HepG2 (cell line): ENCODE results near the gene FBXO10. TPM values are rescaled to one million over a fixed set of nuclear protein-coding genes. Genes with fewer than 3 reads are reported as not detected.
A peak's percentile ranks its signal among the peaks of the same experiment; 100 is the strongest.

Experiments used
- ATAC-seq: fragments of 200-7000 bp; cut with Tn5 transposase; 3 replicates; pipeline ENCODE4 v1.9.1; 2020; ENCODE audit warnings: mild to moderate bottlenecking, moderate library complexity
- BruUV-seq: library from RNA; stranded (reverse); fragments of 400-500 nt; replicated peaks from 2 replicates; lab custom pipeline; 2021; lab: Mats Ljungman, UMichigan
- CTCF ChIA-PET: fragments of 300-600 bp; formaldehyde crosslinking; extraction: SDS; loops from one replicate; lab custom pipeline; 2021; ENCODE audit warnings: low total read pairs, inconsistent platforms, low intra/inter-chr PET ratio; lab: Yijun Ruan, JAX
- POLR2A ChIA-PET: fragments of 350-600 bp; sonication (Branson Sonifier 250); formaldehyde crosslinking; loops from one replicate; lab custom pipeline; 2020; ENCODE audit warnings: antibody characterized with exemption, inconsistent platforms; lab: Yijun Ruan, JAX
- DNase-seq: peaks from one replicate; pipeline ENCODE4 v3.0.0-alpha.2; 2015; ENCODE audit warnings: low spot score
- FAIRE-seq: peaks from 3 replicates; lab custom pipeline; 2011; peaks lifted over from hg19 to GRCh38; lab: Jason Lieb, UNC
- H2AFZ ChIP-seq: one replicate; pipeline ENCODE4 v1.6.1; 2011; ENCODE audit warnings: low read length, inconsistent platforms
- H3K27ac ChIP-seq: fragments of 300-600 bp; 3 replicates; pipeline ENCODE4 v1.8.0; 2011; ENCODE audit warnings: mixed run types, mild to moderate bottlenecking, mixed read lengths, low read length, inconsistent platforms; ENCODE audit not compliant: insufficient read depth; ENCODE audit errors: extremely low read length
- H3K27me3 ChIP-seq, 2 experiments: fragments of 200-600 bp in 1 of 2; 2 replicates in 1 of 2; 3 replicates in 1 of 2; pipeline versions ENCODE4 v1.6.0 to v1.8.0; 2011; ENCODE audit warnings: low read length in 2 of 2, mild to moderate bottlenecking in 2 of 2, moderate library complexity in 2 of 2, inconsistent platforms in 1 of 2; ENCODE audit not compliant: insufficient read depth in 2 of 2, control insufficient read depth in 1 of 2
- H3K36me3 ChIP-seq, 2 experiments: fragments of 200-600 bp in 1 of 2; replicated peaks in 1 of 2; 2 replicates in 1 of 2; 3 replicates in 1 of 2; pipeline versions ENCODE4 v1.5.1 to v1.8.0; 2011; ENCODE audit warnings: low read length in 2 of 2, inconsistent platforms in 1 of 2; ENCODE audit not compliant: insufficient read depth in 2 of 2, control insufficient read depth in 1 of 2
- H3K4me1 ChIP-seq: 2 replicates; pipeline ENCODE4 v1.5.1; 2012; ENCODE audit warnings: low read length, inconsistent platforms; ENCODE audit not compliant: insufficient read depth
- H3K4me2 ChIP-seq: 2 replicates; pipeline ENCODE4 v1.6.0; 2011; ENCODE audit warnings: low read depth, low read length, inconsistent platforms
- H3K4me3 ChIP-seq, 3 experiments: fragments of 200-600 bp in 1 of 3; sonication (generic), shearing (Covaris generic) in 1 of 3; replicated peaks in 1 of 3; 2 replicates each; pipeline ENCODE4 v1.5.1; 2011 to 2016; ENCODE audit warnings: low read length in 3 of 3, inconsistent platforms in 2 of 3, low read depth in 2 of 3, mild to moderate bottlenecking in 2 of 3, control low read depth in 1 of 3, mixed read lengths in 1 of 3; ENCODE audit not compliant: insufficient read depth in 1 of 3
- H3K79me2 ChIP-seq: one replicate; pipeline ENCODE4 v1.6.1; 2011; ENCODE audit warnings: low read length, inconsistent platforms; ENCODE audit not compliant: insufficient read depth
- H3K9ac ChIP-seq: 2 replicates; pipeline ENCODE4 v1.6.0; 2011; ENCODE audit warnings: mild to moderate bottlenecking, low read depth, low read length, inconsistent platforms; ENCODE audit not compliant: insufficient read depth
- H3K9me3 ChIP-seq: 2 replicates; pipeline ENCODE4 v1.5.1; 2012; ENCODE audit warnings: mild to moderate bottlenecking, low read length
- H4K20me1 ChIP-seq: 2 replicates; pipeline ENCODE4 v1.6.0; 2011; ENCODE audit warnings: inconsistent platforms, mild to moderate bottlenecking, low read length, moderate library complexity; ENCODE audit not compliant: insufficient read depth
- TGIF2 ChIP-seq: IDR thresholded peaks from 2 replicates; pipeline ENCODE4 v1.6.1; 2016; ENCODE audit warnings: control low read depth, missing compliant biosample characterization
- ZKSCAN5 ChIP-seq: sonication (generic); formaldehyde crosslinking; IDR thresholded peaks from 2 replicates; pipeline ENCODE4 v1.5.1; 2020; ENCODE audit warnings: mild to moderate bottlenecking, missing genetic modification reagents
- ZNF747 ChIP-seq: sonication (generic); formaldehyde crosslinking; IDR thresholded peaks from 2 replicates; pipeline ENCODE4 v1.8.1; 2023; ENCODE audit warnings: missing genetic modification reagents, mild to moderate bottlenecking, borderline replicate concordance
- WGBS: methylation state at CpG from one replicate; pipeline ENCODE4 v1.1.6; 2017; ENCODE audit warnings: low lambda C conversion rate; 5-methylcytosine and 5-hydroxymethylcytosine counted together
- in situ Hi-C: cut with HindIII; loops from 2 replicates; pipeline ENCODE4 v1.10.0; 2017; ENCODE audit warnings: low pct_unique_long_range_greater_than_20kb; ENCODE audit not compliant: extremely low pct_ligation_motif_present
- intact Hi-C: fragments of 100-400 bp; cut with micrococcal nuclease; formaldehyde crosslinking; loops from one replicate; pipeline ENCODE4 v1.10.0; 2022; ENCODE audit not compliant: unreplicated experiment
- polyA plus RNA-seq, 8 experiments: library from polyadenylated mRNA; depleted of rRNA in 3 of 8; stranded (reverse) in 7 of 8; unstranded in 1 of 8; fragments of >200 nt; fragmentation: Illumina TruSeq in 4 of 8; extraction: Trizol in 4 of 8; gene quantifications; 2 replicates each; pipeline versions ENCODE4 v1.2.1 to v1.2.3, GENCODE V29; 2011 to 2016; ENCODE audit warnings: low read depth in 4 of 8, missing spikeins in 1 of 8, mixed read lengths in 1 of 8; ENCODE audit not compliant: insufficient read depth in 1 of 8
- total RNA-seq, 5 experiments: library from RNA; depleted of rRNA; stranded (reverse); fragments of >200 nt; fragmentation: Illumina TruSeq; extraction: Trizol; gene quantifications; 2 replicates each; pipeline ENCODE4 v1.2.3, GENCODE V29; 2016; ENCODE audit warnings: low read depth in 1 of 5
- TF ChIP-seq, protein P1 (sequence below): sonication (generic); formaldehyde crosslinking; IDR thresholded peaks from 2 replicates; pipeline ENCODE4 v1.4.0; 2020; ENCODE audit warnings: missing genetic modification reagents, borderline replicate concordance
- TF ChIP-seq, protein P2 (sequence below): sonication (generic); formaldehyde crosslinking; IDR thresholded peaks from 2 replicates; pipeline ENCODE4 v1.5.0; 2020; ENCODE audit warnings: missing genetic modification reagents

FBXO10 gene
- total and polyA plus RNA-seq, 2 of the 13 experiments (the other 11 are each of a cell fraction or from before 2014, with no cell fraction given): 3.1 to 5.1 TPM

- intact Hi-C loops: no loop called here
- peak overlapping the region in 2 of 3 experiments; percentile 69 to 73; a peak in 3 of 6 replicates for H3K4me3 ChIP-seq
- no peaks in the 10 kb centered on the region for H3K9me3 ChIP-seq
- DNase-seq (no peak), ATAC-seq (no peak), FAIRE-seq (no peak)
- no peaks in the 10 kb centered on the region; a peak in 1 of 5 replicates for H3K36me3 ChIP-seq
- H4K20me1 ChIP-seq: no peaks in the 10 kb centered on the region
- TF ChIP-seq, protein P1, sequence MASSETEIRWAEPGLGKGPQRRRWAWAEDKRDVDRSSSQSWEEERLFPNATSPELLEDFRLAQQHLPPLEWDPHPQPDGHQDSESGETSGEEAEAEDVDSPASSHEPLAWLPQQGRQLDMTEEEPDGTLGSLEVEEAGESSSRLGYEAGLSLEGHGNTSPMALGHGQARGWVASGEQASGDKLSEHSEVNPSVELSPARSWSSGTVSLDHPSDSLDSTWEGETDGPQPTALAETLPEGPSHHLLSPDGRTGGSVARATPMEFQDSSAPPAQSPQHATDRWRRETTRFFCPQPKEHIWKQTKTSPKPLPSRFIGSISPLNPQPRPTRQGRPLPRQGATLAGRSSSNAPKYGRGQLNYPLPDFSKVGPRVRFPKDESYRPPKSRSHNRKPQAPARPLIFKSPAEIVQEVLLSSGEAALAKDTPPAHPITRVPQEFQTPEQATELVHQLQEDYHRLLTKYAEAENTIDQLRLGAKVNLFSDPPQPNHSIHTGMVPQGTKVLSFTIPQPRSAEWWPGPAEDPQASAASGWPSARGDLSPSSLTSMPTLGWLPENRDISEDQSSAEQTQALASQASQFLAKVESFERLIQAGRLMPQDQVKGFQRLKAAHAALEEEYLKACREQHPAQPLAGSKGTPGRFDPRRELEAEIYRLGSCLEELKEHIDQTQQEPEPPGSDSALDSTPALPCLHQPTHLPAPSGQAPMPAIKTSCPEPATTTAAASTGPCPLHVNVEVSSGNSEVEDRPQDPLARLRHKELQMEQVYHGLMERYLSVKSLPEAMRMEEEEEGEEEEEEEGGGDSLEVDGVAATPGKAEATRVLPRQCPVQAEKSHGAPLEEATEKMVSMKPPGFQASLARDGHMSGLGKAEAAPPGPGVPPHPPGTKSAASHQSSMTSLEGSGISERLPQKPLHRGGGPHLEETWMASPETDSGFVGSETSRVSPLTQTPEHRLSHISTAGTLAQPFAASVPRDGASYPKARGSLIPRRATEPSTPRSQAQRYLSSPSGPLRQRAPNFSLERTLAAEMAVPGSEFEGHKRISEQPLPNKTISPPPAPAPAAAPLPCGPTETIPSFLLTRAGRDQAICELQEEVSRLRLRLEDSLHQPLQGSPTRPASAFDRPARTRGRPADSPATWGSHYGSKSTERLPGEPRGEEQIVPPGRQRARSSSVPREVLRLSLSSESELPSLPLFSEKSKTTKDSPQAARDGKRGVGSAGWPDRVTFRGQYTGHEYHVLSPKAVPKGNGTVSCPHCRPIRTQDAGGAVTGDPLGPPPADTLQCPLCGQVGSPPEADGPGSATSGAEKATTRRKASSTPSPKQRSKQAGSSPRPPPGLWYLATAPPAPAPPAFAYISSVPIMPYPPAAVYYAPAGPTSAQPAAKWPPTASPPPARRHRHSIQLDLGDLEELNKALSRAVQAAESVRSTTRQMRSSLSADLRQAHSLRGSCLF (CRISPR knock-in tag): no peak
- TF ChIP-seq TGIF2 (CRISPR knock-in tag) (no peak), ZKSCAN5 (CRISPR knock-in tag) (no peak), ZNF747 (CRISPR knock-in tag) (no peak)
- TF ChIP-seq, protein P2, sequence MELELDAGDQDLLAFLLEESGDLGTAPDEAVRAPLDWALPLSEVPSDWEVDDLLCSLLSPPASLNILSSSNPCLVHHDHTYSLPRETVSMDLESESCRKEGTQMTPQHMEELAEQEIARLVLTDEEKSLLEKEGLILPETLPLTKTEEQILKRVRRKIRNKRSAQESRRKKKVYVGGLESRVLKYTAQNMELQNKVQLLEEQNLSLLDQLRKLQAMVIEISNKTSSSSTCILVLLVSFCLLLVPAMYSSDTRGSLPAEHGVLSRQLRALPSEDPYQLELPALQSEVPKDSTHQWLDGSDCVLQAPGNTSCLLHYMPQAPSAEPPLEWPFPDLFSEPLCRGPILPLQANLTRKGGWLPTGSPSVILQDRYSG (CRISPR knock-in tag): no peak
- H3K4me2 ChIP-seq: peak overlapping the region; percentile 83
- H3K27ac ChIP-seq: no peak overlapping the region
- H3K79me2 ChIP-seq: no peaks in the 10 kb centered on the region
- BruUV-seq: TSS peak; percentile 30
- H3K9ac ChIP-seq: no peak overlapping the region
- 74% methylated on average over 5 of the region's 5 CpGs for WGBS
- POLR2A ChIA-PET: interaction anchor here (1.8 kb wide), 1 partner anchor 17 kb away, joined by 12 read pairs; the partner anchor contains the start of gene TOMM5
- in situ Hi-C loops: loop anchor here (10.0 kb wide), 1 partner anchor 60 kb away; no protein-coding TSS in a partner anchor
- H3K4me1 ChIP-seq: peaks cover 19% of the 10 kb centered on the region
- H2AFZ ChIP-seq: no peak overlapping the region
- no peaks in the 10 kb centered on the region for H3K27me3 ChIP-seq
- CTCF ChIA-PET: no interaction called here
Observed at GRCh38 chr9:37575001-37575400, 1.2 kb downstream of the FBXO10 start.
